ENCODE data around the gene MTA3. TPM values are rescaled to one million over a fixed set of nuclear protein-coding genes. Genes with fewer than 3 reads are reported as not detected.
"Not testable (repeated sequence)": the region's sequence is repeated elsewhere in the genome, so short reads cannot be mapped to it uniquely, and the experiment has no call there.

The MTA3 gene
- polyA plus RNA-seq, 12 donors = 19.0 to 67.1 (median 31.1) TPM; not detected in 1

DNA sequence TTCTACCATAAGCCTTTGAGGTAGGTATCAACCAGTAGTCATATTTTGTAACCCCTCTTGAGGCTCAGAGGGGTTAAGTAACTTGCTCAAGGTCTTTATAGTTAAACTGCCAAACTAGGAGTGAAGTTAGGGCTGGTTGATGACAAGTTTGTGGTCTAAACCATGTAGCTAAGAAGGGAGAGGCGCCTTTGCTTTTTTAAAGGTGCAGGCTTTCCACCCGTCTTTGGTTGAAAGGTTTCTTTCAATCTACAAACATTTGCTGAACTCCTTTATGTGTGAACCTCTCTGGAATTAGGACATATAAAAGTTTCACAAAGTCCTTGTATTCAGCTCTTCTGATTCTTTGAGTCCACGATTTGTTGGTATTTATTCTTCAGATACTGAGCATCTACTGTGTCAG lies 2.4 kb upstream of the MTA3 start:
- no peak for DNase-seq

DNA sequence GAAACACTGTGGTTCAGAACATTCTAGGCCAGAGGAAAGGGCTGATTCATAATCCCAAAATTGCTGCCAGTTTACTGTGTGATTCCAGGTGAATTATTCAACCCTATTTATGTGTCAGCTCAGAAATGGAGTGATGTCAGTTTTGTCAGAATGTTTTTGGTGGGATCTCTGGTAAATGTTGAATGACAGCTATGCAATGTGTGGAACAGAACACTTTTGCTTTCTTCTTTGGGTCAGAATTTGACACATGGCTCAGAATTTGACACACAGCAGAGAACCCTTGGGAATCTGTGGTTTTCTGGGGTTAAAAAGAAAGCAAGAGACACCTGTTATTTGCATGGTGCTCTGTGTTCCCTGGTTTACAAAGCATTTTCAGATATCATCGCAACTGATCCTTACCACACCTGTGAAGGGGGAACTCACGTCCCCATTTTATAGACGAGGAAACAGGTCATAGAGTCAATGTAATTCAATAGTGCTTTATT lies 1.6 kb upstream of the MTA3 start:
- DNase-seq = no peak

DNA sequence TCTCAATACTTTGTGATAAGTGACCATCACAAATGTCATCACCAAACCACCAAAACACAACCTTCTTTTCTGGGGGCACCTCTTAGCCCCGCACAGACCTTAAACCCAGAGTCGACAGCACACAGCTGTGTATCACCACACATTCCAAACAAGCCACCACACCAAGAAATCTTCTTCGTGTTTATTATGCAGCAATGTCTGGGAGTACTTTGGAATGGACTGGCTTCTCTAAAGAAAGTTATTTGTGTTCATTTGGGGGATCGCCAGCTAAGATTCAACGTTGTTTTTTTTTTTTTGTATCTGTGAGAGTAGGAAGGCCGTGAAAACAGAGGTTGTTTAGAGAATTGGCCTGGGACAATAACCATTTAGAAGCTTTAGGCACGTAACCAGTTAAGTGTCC lies 1.1 kb upstream of the MTA3 start:
- no peak for DNase-seq

DNA sequence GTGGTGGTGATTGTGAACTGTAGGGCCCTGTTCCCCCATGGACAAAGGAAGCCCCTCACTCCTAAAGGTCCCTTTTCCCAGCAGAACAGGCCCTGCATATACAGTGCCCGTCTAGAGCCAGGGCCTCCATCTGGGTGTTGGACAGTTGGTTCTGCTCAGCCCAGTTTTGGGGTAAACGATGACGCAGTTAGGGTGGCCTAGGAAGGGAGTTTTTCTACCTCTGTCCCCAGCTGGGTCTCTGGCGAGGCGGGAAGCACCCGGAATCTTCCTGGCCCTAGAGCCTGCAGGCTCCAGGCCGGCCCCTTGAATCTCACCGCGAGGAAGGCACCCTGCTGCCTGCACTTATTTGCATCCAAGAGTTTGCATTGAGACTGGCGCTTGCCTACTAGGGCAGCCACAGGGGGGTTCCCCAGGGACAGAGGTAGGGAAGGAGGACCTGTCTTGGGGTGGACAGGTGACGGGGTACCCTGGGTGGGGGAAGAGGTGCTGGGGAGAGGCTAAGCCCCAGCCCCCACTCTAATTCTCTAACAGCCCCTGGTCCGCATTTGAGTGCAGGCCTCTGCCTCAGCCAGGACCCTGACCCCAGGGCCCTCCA lies 529 bp upstream of the MTA3 start:
- peak; percentile 35 for DNase-seq

GRCh38 chr2:42569116-42569711 lies 782 bp downstream of the MTA3 start:
- DNase-seq = peak; percentile 63

DNA sequence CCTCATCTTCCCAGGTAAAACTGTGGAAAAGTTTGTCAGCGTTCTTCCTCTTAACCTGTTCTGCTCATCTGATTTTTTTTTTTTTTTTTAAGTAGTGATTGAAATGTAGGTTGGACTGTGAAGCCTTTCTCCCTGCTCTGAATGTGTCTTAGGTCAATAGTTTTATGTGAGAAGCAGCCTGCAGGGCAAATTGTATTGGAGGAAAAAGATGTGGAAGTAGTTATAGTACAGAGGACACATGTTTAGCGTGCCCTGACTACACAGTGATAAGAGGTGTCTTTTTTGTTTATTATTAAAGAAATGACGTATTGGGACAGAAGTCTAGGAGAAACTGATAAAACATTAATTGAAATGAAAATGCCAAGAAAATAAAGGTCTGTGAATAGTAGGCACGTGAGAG lies 1.5 kb downstream of the MTA3 start:
- DNase-seq = no peak

- no peak for DNase-seq
These were observed 4.1 kb downstream of the MTA3 start for GRCh38 chr2:42572297-42573081.

DNA sequence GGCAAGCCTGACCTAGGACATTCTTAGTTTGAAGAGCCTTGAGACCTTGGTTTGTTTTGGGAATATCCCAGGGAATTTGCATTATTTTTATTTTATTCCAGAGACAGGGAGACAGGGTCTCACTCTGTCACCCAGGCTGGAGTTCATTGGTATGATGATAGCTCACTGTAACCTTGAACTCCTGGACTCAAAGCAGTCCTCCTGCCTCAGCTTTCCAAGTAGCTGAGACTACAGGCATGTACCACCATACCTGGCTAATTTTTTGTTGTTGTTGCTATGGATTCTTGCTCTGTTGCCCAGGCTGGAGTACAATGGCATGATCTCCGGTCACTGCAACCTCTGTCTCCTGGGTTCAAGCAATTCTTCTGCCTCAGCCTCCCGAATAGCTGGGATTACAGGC lies 4.8 kb downstream of the MTA3 start:
- DNase-seq = no peak

- no peak for DNase-seq
These were observed 7.1 kb downstream of the MTA3 start for GRCh38 chr2:42575458-42576064.

- DNase-seq = no peak
These were observed 10.2 kb downstream of the MTA3 start for GRCh38 chr2:42578621-42579020.

DNA sequence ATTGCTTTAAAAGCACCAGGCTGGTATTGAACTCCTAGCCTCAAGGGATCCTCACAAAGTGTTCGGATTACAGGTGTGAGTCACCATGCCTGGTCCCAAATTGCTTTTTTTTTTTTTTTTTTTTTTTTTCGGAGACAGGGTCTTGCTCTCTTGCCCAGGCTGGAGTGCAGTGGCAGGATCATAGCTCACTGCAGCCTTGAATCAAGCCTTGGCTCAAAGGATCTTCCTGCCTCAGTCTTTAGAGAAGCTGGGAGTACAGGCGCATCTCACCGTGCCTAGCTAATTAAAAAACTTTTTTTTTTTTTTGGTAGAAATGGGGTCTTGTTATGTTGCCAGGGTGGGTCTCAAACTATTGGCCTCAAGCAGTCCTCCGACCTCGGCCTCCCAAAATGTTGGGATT lies 12.8 kb downstream of the MTA3 start:
- DNase-seq = no peak

GRCh38 chr2:42584628-42585027 lies 16.2 kb downstream of the MTA3 start:
- DNase-seq = not testable (repeated sequence)

- DNase-seq = no peak
These were observed 17.3 kb downstream of the MTA3 start for GRCh38 chr2:42585779-42586178.

GRCh38 chr2:42587526-42588117 lies 19.2 kb downstream of the MTA3 start:
- no peak for DNase-seq

DNA sequence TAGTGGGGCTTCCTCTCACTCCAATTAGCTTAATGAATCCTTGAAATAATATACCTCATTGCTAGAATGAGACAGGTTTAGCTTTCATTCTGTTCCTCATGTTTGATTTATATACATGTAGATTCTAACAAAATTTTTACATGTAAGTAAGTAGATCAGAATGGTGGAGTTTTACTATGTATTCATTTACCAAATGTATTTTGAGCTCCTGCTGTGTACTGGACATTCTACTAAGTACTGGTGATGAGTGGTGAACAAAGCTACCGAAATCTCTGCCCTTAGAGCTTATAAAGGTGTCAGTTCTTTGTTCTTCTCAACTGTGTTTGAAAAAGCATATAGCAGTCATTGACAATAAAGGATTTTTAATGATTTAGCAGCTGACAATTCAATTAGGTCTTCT lies 19.7 kb downstream of the MTA3 start:
- DNase-seq = no peak

DNA sequence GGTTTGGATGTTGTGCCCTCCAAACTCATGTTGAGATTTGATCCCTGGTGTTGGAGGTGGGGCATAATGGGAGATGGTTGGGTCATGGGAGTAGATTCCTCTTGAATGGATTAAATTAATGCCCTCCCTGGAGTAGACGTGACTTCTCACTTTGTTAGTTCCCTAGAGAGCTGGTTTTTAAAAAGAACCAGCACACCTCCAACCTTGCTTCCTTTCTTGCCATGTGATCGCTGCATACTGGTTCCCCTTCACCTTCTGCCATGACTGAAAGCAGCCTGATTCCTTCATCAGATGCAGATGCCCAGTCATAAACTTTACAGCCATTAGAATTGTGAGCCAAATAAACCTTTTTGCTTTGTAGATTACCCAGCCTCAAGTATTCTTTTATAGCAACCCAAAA lies 21.7 kb downstream of the MTA3 start:
- no peak for DNase-seq

DNA sequence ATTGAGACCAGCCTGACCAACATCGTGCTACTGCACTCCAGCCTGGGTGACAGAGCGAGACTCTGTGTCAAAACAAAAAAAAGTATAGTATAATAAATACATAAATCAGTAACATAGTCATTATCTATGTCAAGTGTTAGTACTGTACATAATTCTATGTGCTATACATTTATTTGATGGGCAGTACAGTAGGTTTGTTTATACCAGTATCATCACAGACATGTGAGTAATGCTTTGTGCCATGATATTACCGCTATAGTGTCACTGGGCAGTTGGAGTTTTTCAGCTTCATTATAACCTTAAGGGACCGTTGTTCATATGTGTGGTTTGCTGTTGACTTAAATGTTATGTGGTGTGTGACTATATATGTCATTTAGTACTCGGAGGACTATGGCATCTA lies 24.9 kb downstream of the MTA3 start:
- no peak for DNase-seq

DNA sequence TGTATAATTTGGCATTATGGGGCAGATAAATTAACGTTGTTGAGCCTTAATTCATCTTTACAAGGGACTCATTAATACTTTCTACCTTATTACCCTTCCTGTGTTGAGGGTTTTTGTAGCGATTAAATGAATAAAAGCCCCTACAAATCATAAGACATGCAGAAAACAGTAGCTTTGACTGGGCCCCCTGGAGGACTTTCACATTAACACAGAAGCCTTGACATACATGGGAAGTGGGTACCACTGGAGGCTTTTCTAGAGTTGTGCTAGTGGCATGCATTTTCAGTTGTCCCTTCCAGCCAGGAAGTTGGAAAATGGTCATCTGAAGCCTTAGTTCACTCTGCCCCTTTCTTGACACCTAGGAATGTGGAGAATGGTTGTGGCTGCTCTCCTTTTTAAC lies 30.2 kb downstream of the MTA3 start:
- no peak for DNase-seq

DNA sequence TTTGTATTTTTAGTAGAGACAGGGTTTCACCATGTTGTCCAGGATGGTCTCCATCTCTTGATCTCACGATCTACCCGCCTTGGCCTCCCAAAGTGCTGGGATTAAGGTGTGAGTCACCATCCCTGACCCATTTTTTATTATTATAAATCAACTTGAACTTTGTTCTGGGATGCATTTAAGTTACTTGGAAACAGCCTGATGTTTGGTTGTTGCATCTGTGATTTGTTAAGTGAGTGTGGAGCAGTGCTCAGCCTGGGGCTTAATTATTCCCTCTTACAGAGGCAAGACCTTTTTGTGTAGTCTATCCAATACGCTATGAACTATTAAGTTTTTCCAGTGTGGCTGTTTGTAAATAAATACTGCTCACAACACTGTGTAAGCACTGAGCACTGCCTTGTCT lies 32.6 kb downstream of the MTA3 start:
- DNase-seq = no peak

DNA sequence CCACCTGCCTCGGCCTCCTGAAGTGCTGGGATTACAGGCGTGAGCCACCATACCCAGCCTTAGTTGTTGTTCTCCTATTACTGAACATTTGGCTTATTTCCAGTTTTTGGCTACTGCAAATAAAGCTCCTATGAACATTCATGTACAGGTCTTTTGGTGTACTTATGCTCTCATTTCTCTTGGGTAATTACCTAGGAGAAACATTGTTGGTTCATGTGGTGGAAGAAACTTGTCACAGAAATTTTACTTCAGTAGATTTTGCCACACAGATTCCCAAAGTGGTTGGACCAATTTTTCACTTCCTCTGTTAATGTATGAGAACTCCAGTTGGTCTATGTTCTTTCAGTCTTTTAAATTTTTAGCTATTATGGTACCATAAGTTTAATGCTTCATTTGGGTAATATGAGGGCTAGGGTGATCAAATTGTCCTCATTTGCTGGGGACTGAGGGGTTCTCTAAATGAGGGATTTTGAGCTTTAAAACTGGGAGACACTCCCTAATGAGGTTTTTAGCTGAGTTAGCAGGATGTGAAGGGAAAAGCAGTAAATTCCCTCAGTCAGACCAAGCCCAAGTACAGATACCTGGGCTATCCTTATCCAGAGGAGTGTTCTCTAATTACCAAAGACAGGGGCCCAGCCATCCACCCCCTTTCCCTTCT lies 33.9 kb downstream of the MTA3 start:
- no peak for DNase-seq

- DNase-seq = no peak
These were observed 34.4 kb downstream of the MTA3 start for GRCh38 chr2:42602876-42603219.

DNA sequence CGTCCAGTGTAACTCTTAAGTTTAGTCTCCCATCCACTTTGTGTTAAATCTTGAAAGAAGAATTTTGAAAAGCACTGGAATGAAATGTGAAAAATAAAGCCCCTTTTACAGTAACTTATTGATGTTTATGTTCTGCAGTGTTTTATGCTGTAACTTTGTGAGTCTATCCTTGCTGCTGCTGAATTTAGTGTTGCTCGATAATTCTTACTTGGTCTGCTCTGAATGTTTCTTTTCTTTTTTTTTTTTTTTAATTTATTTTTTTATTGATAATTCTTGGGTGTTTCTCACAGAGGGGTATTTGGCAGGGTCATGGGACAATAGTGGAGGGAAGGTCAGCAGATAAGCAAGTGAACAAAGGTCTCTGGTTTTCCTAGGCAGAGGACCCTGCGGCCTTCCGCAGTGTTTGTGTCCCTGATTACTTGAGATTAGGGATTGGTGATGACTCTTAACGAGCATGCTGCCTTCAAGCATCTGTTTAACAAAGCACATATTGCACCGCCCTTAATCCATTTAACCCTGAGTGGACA lies 36.0 kb downstream of the MTA3 start:
- DNase-seq = not testable (repeated sequence)
